Heart right ventricle (tissue), 16 donors: ENCODE results near the gene GAST. TPM values are rescaled to one million over a fixed set of nuclear protein-coding genes. Genes with fewer than 3 reads are reported as not detected.
"Not testable (repeated sequence)": the region's sequence is repeated elsewhere in the genome, so short reads cannot be mapped to it uniquely, and the experiment has no call there.

ENCODE experiments used
- ATAC-seq, 8 donors: fragments of 200-7000 bp; cut with Tn5 transposase; one replicate each; pipeline ENCODE4 v1.9.1; 2020; ENCODE audit warnings: mild to moderate bottlenecking in 8 of 8, moderate library complexity in 8 of 8, moderate number of reproducible peaks in 1 of 8
- DNase-seq, 2 donors: peaks; one replicate each; pipeline ENCODE4 v3.0.0-alpha.2; 2020
- H3K27ac ChIP-seq, 10 donors: fragments of 200-600 bp; sonication (generic) in 2 of 10; one replicate each; pipeline versions ENCODE4 v1.5.0 to v1.8.0; 2020 to 2022; ENCODE audit warnings: mild to moderate bottlenecking in 3 of 10
- H3K27me3 ChIP-seq, 7 donors: fragments of 200-600 bp; one replicate each; pipeline ENCODE4 v1.8.0; 2021 to 2022; ENCODE audit warnings: mild to moderate bottlenecking in 2 of 7
- H3K36me3 ChIP-seq, 9 donors: fragments of 200-600 bp; sonication (generic) in 1 of 9; one replicate each; pipeline versions ENCODE4 v1.5.0 to v1.8.0; 2020 to 2022; ENCODE audit warnings: mild to moderate bottlenecking in 2 of 9
- H3K4me1 ChIP-seq, 9 donors: fragments of 200-600 bp; sonication (generic) in 1 of 9; one replicate each; pipeline versions ENCODE4 v1.5.0 to v1.8.0; 2020 to 2022; ENCODE audit warnings: mild to moderate bottlenecking in 4 of 9
- H3K4me3 ChIP-seq, 10 donors: fragments of 200-600 bp; sonication (generic) in 2 of 10; one replicate each; pipeline versions ENCODE4 v1.5.0 to v1.8.0; 2020 to 2022; ENCODE audit warnings: mild to moderate bottlenecking in 7 of 10, moderate library complexity in 2 of 10
- H3K9me3 ChIP-seq, 11 donors: fragments of 200-600 bp in 10 of 11; sonication (generic) in 2 of 11; one replicate each; pipeline versions ENCODE4 v1.5.0 to v1.8.0; 2013 to 2022; ENCODE audit warnings: mild to moderate bottlenecking in 2 of 11, control low read depth in 1 of 11, moderate library complexity in 1 of 11
- CTCF ChIP-seq, 9 donors: fragments of 200-600 bp; sonication (generic) in 2 of 9; IDR thresholded peaks; one replicate each; pipeline versions ENCODE4 v1.5.0 to v1.8.0; 2021 to 2022; ENCODE audit warnings: antibody characterized with exemption in 9 of 9, mild to moderate bottlenecking in 5 of 9, moderate library complexity in 1 of 9
- WGBS, 2 donors: extraction: QIAGEN DNeasy Blood & Tissue Kit; methylation state at CpG; one replicate each; pipeline ENCODE4 v1.1.7; 2013; ENCODE audit warnings: inconsistent platforms in 1 of 2; 5-methylcytosine and 5-hydroxymethylcytosine counted together
- intact Hi-C, 10 donors: fragments of 100-400 bp; cut with DNase I; formaldehyde crosslinking; loops; one replicate each; pipeline versions ENCODE4 v1.11.1 to v1.14.2; 2022
- polyA plus RNA-seq, 2 donors: library from polyadenylated mRNA; stranded (reverse); fragments of 200-250 nt; gene quantifications; one replicate each; pipeline ENCODE4 v1.2.3, GENCODE V29; 2013
- total RNA-seq, 10 donors: library from RNA; stranded (reverse); fragmentation: NEBNext Ultra II Directional in 3 of 10; extraction: Animal tissue kit (Norgen Biotek cat#: 25700) in 3 of 10; gene quantifications; one replicate each; pipeline versions ENCODE4 v1.2.1 to v1.2.4, GENCODE V29; 2021 to 2023
- donor health status: Arrhythmogenic right ventricular cardiomyopathy.
- donor health status: ischemic (EF 13 %, LVEDD 7.1; RV severe dilation, severe dysfunction).
- donor health status: healthy with polysubstance abuse.
- donor health status: DM: no; HTN: yes; CAD: no.
- donor health status: DM: no; HTN: no; CAD: no.
- donor health status: ischemic (EF 25% LVEDD 6.9; RV normal size, moderate dysfunction).
- donor health status: ischemic (EF 25% LVEDD 5.7; RV mildly dilated, moderate dysfunction).
- donor health status: healthy.
- donor health status: DM: yes; HTN: yes; CAD: no.
- donor health status: Ischemic cardiomyopathy.
- donor health status: ischemic (EF 35%, LVEDD 5.7; RV mildly dilated, moderate dysfunction).
- donor health status: nonischemic (EF 11% LVEDD 7.7; RV severe dilation, severe dysfunction).
- donor health status: DM: yes; HTN: yes; CAD: no.
- donor health status: PGD.
- donor health status: ischemic (EF 29% LVEDD 5.4; RV normal size, mild dysfunction).
- donor health status: nonischemic (EF 23%, LVEDD 6.1; RV moderate dilation, normal function).

The GAST gene
- total and polyA plus RNA-seq, 12 donors = not detected

- TF ChIP-seq CTCF (IDR thresholded peaks at IDR 0.05) = peak; percentile 90 to 98 (median 96)
- intact Hi-C loops = loop anchor here in 4 of 10 donors (2.0 to 10.0 kb wide), 4 partner anchors 810 to 1052 kb away; no protein-coding TSS in a partner anchor
- peaks cover 0 to 34% (median 14%) of the 10 kb centered on the region in 9 donors for H3K4me1 ChIP-seq
- ATAC-seq (peak; percentile 78 to 92 (median 83)), DNase-seq (peak; percentile 83 to 87)
- 1% methylated on average over 22 to 23 of the region's 23 CpGs for WGBS, 2 donors
- H3K27ac ChIP-seq = peak overlapping the region in 9 of 10 donors; percentile 46 to 89 (median 76)
- no peaks in the 10 kb centered on the region for H3K9me3 ChIP-seq
- H3K27me3 ChIP-seq = no peaks in the 10 kb centered on the region
- peak overlapping the region in 9 of 10 donors; percentile 43 to 68 (median 59) for H3K4me3 ChIP-seq
- H3K36me3 ChIP-seq = no peaks in the 10 kb centered on the region
Measured at GRCh38 chr17:41666708-41667279, 45.3 kb upstream of the GAST start.

- Histone ChIP-seq H3K4me1 (peaks cover 0 to 34% (median 14%) of the 10 kb centered on the region in 9 donors), H3K9me3 (no peaks in the 10 kb centered on the region), H3K36me3 (no peaks in the 10 kb centered on the region), H3K4me3 (peak overlapping the region in 5 of 10 donors; percentile 57 to 68 (median 60)), H3K27me3 (no peaks in the 10 kb centered on the region), H3K27ac (peak overlapping the region in 7 of 10 donors; percentile 71 to 89 (median 77))
- intact Hi-C loops = loop anchor here in 4 of 10 donors (2.0 to 10.0 kb wide), 4 partner anchors 811 to 1053 kb away; no protein-coding TSS in a partner anchor
- ATAC-seq (no peak), DNase-seq (no peak)
- 47 to 52% methylated on average over 23 of the region's 23 CpGs for WGBS, 2 donors
- peak in 1 of 9 donors; percentile 34 for TF ChIP-seq CTCF (IDR thresholded peaks at IDR 0.05)
Measured at GRCh38 chr17:41667280-41668041, 44.7 kb upstream of the GAST start.

- Histone ChIP-seq H3K27me3 (no peaks in the 10 kb centered on the region), H3K4me3 (no peak overlapping the region), H3K27ac (no peak overlapping the region), H3K36me3 (no peaks in the 10 kb centered on the region), H3K4me1 (peaks cover 0 to 40% (median 2%) of the 10 kb centered on the region in 9 donors), H3K9me3 (no peaks in the 10 kb centered on the region)
- WGBS, 2 donors = 94 to 96% methylated on average over 7 of the region's 7 CpGs
- DNase-seq (no peak), ATAC-seq (no peak)
- intact Hi-C loops = no loop called here
- no peak for TF ChIP-seq CTCF (IDR thresholded peaks at IDR 0.05)
Measured at GRCh38 chr17:41672153-41672552, 40.0 kb upstream of the GAST start.

DNA sequence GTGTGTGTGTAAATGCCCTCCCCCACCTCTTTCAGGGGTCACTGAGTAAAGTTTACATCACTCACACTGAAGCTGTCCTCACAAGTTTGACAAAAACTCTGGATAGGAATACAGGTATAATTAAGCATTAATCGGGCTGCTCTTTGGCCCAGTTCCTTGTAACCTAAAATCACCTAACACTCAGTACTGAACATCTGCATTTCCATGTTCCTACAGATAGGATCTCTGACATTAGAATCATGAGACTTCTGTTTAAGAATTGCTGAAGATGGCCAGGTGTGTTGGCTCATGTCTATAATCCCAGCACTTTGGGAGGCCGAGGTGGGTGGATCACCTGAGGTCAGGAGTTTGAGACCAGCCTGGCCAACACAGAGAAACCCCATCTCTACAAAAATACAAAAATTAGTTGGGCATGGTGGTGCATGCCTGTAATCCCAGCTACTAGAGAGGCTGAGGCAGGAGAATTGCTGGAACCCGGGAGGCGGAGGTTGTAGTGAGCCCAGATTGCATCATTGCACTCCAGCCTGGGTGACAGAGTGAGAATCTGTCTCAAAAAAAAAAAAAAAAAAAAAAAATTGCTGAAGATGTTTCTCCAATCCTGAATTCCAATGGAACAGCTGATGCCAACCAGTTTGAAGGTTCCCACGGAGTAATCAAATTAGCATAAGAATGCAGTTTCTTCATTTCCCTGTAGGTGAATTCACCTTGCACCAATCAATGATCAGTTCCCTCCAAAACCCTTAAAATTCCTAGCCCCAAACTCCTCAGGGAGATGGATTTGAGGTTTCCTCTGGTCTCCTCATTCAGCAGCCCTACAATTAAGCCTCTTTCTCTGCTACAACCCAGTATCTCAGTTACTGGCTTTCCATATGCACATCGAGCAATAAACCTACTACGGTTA is 36.7 kb upstream of the GAST start:
- H3K9me3 ChIP-seq, ATAC-seq, DNase-seq, H3K4me3 ChIP-seq, intact Hi-C loops, H3K36me3 ChIP-seq, H3K27me3 ChIP-seq: not testable (repeated sequence)
- Histone ChIP-seq H3K4me1 (peaks cover 0 to 50% (median 5%) of the 10 kb centered on the region in 9 donors), H3K27ac (peak overlapping the region in 1 of 10 donors; percentile 21)
- 87 to 88% methylated on average over 7 of the region's 7 CpGs for WGBS, 2 donors
